ENCODE measurements around the gene MIOX. TPM values are rescaled to one million over a fixed set of nuclear protein-coding genes. Genes with fewer than 3 reads are reported as not detected.
A peak's percentile ranks its signal among the peaks of the same experiment; 100 is the strongest.

The MIOX gene
- total RNA-seq, 1 experiment from 2014 or later, result 0.32 TPM

- Histone ChIP-seq H3K4me1 (ENCODE audit: insufficient read depth, low read length, poor library complexity, severe bottlenecking) (peaks cover 7% of the 10 kb centered on the region), H3K27ac (ENCODE audit: low read depth, low read length, poor library complexity, severe bottlenecking) (peak overlapping the region; percentile 77), H3K4me3 (ENCODE audit: low read depth, low read length, poor library complexity, severe bottlenecking) (peak overlapping the region; percentile 82), H3K27me3 (replicated peaks; ENCODE audit: insufficient read depth, low read depth, low read length, poor library complexity) (peaks cover 10% of the 10 kb centered on the region), H3K36me3 (ENCODE audit: insufficient read depth, low read length, poor library complexity, severe bottlenecking) (no peaks in the 10 kb centered on the region), H3K9me3 (ENCODE audit: low read depth, low read length, poor library complexity, severe bottlenecking) (no peaks in the 10 kb centered on the region)
- no peak for DNase-seq (ENCODE audit: low spot score)
- intact Hi-C loops (cut with micrococcal nuclease; ENCODE audit: unreplicated experiment), result no loop called here
- no TSS peak for BruUV-seq (replicated peaks)
- TF ChIP-seq EZH2 (IDR thresholded peaks at IDR 0.05; ENCODE audit: borderline replicate concordance, low read depth, low read length, poor library complexity, severe bottlenecking), result no peak
- TF ChIP-seq CTCF (conservative IDR thresholded peaks at IDR 0.05; ENCODE audit: low read depth, low read length), result no peak
- ChIA-PET CTCF (no interaction called here), POLR2A (ENCODE audit: low non-redundant PET) (no interaction called here)
These were observed 5.6 kb upstream of the MIOX start for GRCh38 chr22:50481045-50481439.

- Histone ChIP-seq H3K27ac (ENCODE audit: low read depth, low read length, poor library complexity, severe bottlenecking) (peak within 1 kb of the TSS; percentile 77), H3K4me3 (ENCODE audit: low read depth, low read length, poor library complexity, severe bottlenecking) (peak within 1 kb of the TSS; percentile 82), H3K4me1 (ENCODE audit: insufficient read depth, low read length, poor library complexity, severe bottlenecking) (peaks cover 7% of the 10 kb centered on the region), H3K9me3 (ENCODE audit: low read depth, low read length, poor library complexity, severe bottlenecking) (no peaks in the 10 kb centered on the region), H3K27me3 (replicated peaks; ENCODE audit: insufficient read depth, low read depth, low read length, poor library complexity) (peaks cover 10% of the 10 kb centered on the region), H3K36me3 (ENCODE audit: insufficient read depth, low read length, poor library complexity, severe bottlenecking) (no peaks in the 10 kb centered on the region)
- CTCF ChIA-PET, result no interaction called here
- no TSS peak for BruUV-seq (replicated peaks)
- POLR2A ChIA-PET (ENCODE audit: low non-redundant PET), result no interaction called here
- TF ChIP-seq CTCF (conservative IDR thresholded peaks at IDR 0.05; ENCODE audit: low read depth, low read length) (no peak), EZH2 (IDR thresholded peaks at IDR 0.05; ENCODE audit: borderline replicate concordance, low read depth, low read length, poor library complexity, severe bottlenecking) (no peak)
- DNase-seq (ENCODE audit: low spot score), result peak; percentile 63
- intact Hi-C loops (cut with micrococcal nuclease; ENCODE audit: unreplicated experiment), result no loop called here
These were observed 5.1 kb upstream of the MIOX start, which contains the start of gene ADM2 for GRCh38 chr22:50481440-50482106. TSS of gene ADM2 (plus strand) at chr22:50481543. CDS start at chr22:50481848, 305 bp downstream.

- Histone ChIP-seq H3K9me3 (ENCODE audit: low read depth, low read length, poor library complexity, severe bottlenecking) (no peaks in the 10 kb centered on the region), H3K4me1 (ENCODE audit: insufficient read depth, low read length, poor library complexity, severe bottlenecking) (peaks cover 7% of the 10 kb centered on the region), H3K27ac (ENCODE audit: low read depth, low read length, poor library complexity, severe bottlenecking) (peak overlapping the region; percentile 77), H3K36me3 (ENCODE audit: insufficient read depth, low read length, poor library complexity, severe bottlenecking) (no peaks in the 10 kb centered on the region), H3K27me3 (replicated peaks; ENCODE audit: insufficient read depth, low read depth, low read length, poor library complexity) (peaks cover 10% of the 10 kb centered on the region), H3K4me3 (ENCODE audit: low read depth, low read length, poor library complexity, severe bottlenecking) (peak overlapping the region; percentile 82)
- CTCF ChIA-PET, result no interaction called here
- POLR2A ChIA-PET (ENCODE audit: low non-redundant PET), result no interaction called here
- no peak for TF ChIP-seq EZH2 (IDR thresholded peaks at IDR 0.05; ENCODE audit: borderline replicate concordance, low read depth, low read length, poor library complexity, severe bottlenecking)
- TF ChIP-seq CTCF (conservative IDR thresholded peaks at IDR 0.05; ENCODE audit: low read depth, low read length), result no peak
- intact Hi-C loops (cut with micrococcal nuclease; ENCODE audit: unreplicated experiment), result no loop called here
- DNase-seq (ENCODE audit: low spot score), result no peak
- BruUV-seq (replicated peaks), result no TSS peak
These were observed 4.3 kb upstream of the MIOX start for GRCh38 chr22:50482107-50483074.
